A549 (cell line): ENCODE measurements around the gene GOLGA8K.
"Not testable (repeated sequence)": the region's sequence is repeated elsewhere in the genome, so short reads cannot be mapped to it uniquely, and the experiment has no call there.

Experiments used
- BCL3 ChIP-seq: fragments of >200 bp; sonication (Bioruptor Twin); formaldehyde crosslinking; IDR thresholded peaks from 3 replicates; pipeline ENCODE4 v1.6.1; 2016
- CBX8 ChIP-seq: fragments of 200-600 bp; sonication (generic); IDR thresholded peaks from 2 replicates; pipeline ENCODE4 v1.6.1; 2016
- CEBPB ChIP-seq, 2 experiments: fragments of >200 bp in 1 of 2; sonication (Bioruptor Twin) in 1 of 2; formaldehyde crosslinking in 1 of 2; IDR thresholded peaks; 2 replicates each; pipeline ENCODE4 v1.6.1; 2012 to 2016
- CTCF ChIP-seq: fragments of >200 bp; sonication (Bioruptor Twin); formaldehyde crosslinking; IDR thresholded peaks from 3 replicates; pipeline ENCODE4 v1.5.1; 2016
- EP300 ChIP-seq, 2 experiments: fragments of >200 bp; sonication (Bioruptor Twin); formaldehyde crosslinking; IDR thresholded peaks; 2 replicates in 1 of 2; 3 replicates in 1 of 2; pipeline ENCODE4 v1.6.1; 2016 to 2017
- ESRRA ChIP-seq: fragments of 150-350 bp; IDR thresholded peaks from 2 replicates; pipeline ENCODE4 v1.6.1; 2014; ENCODE audit warnings: mild to moderate bottlenecking, low read length, borderline replicate concordance
- JUNB ChIP-seq: fragments of >200 bp; sonication (Bioruptor Twin); formaldehyde crosslinking; IDR thresholded peaks from 2 replicates; pipeline ENCODE4 v1.6.1; 2016
- KDM5A ChIP-seq: fragments of 200-600 bp; sonication (generic); IDR thresholded peaks from 2 replicates; pipeline ENCODE4 v1.6.1; 2016; ENCODE audit warnings: antibody characterized with exemption, mild to moderate bottlenecking
- MAX ChIP-seq: IDR thresholded peaks from 2 replicates; pipeline ENCODE4 v1.6.1; 2012
- MAZ ChIP-seq: fragments of 150-350 bp; IDR thresholded peaks from 2 replicates; pipeline ENCODE4 v1.6.1; 2014; ENCODE audit warnings: antibody characterized with exemption, low read depth, low read length, borderline replicate concordance
- NR3C1 ChIP-seq: fragments of >200 bp; sonication (Bioruptor Twin); formaldehyde crosslinking; IDR thresholded peaks from 3 replicates; pipeline ENCODE4 v1.6.1; 2017
- POLR2A ChIP-seq: IDR thresholded peaks from 2 replicates; pipeline ENCODE4 v1.6.1; 2012; ENCODE audit warnings: mild to moderate bottlenecking, low read length
- USF2 ChIP-seq: fragments of 450-650 bp; IDR thresholded peaks from 2 replicates; pipeline ENCODE4 v1.6.1; 2014; ENCODE audit warnings: antibody characterized with exemption

GRCh38 chr15:32394745-32395144 is 8.3 kb downstream of the GOLGA8K start:
- not testable (repeated sequence) for TF ChIP-seq MAZ; CEBPB (IDR thresholded peaks at IDR 0.05); CTCF; EP300 (IDR thresholded peaks at IDR 0.05); USF2; KDM5A; POLR2A; CBX8; ESRRA; NR3C1; MAX; BCL3; JUNB
